Measurements from ENCODE around the gene NUDT22.
A peak's percentile ranks its signal among the peaks of the same experiment; 100 is the strongest.

The NUDT22 gene

GRCh38 chr11:64229744-64230170 is 3.7 kb downstream of the NUDT22 start:
- Histone ChIP-seq H2AFZ (ENCODE audit: low read length, unreplicated experiment) (no peak overlapping the region), H3K27ac (ENCODE audit: low read depth, low read length) (no peak overlapping the region), H3K4me1 (ENCODE audit: control insufficient read depth, insufficient read depth, low read length, unreplicated experiment) (peaks cover 16% of the 10 kb centered on the region)

GRCh38 chr11:64230171-64230984 is 4.3 kb downstream of the NUDT22 start, which contains the start of gene DNAJC4:
Gene DNAJC4, plus strand, starts transcription at chr11:64230548. Its CDS starts 307 bp downstream, at chr11:64230855.
- no peaks in the 10 kb centered on the region for H3K27me3 ChIP-seq (ENCODE audit: insufficient read depth, low read length)
- peaks cover 10% of the 10 kb centered on the region for H3K4me1 ChIP-seq (ENCODE audit: control insufficient read depth, insufficient read depth, low read length, unreplicated experiment)
- no peaks in the 10 kb centered on the region for H3K36me3 ChIP-seq (ENCODE audit: insufficient read depth, low read length)
- no peak within 1 kb of the TSS for H3K27ac ChIP-seq (ENCODE audit: low read depth, low read length)
- peak within 1 kb of the TSS; percentile 70 for H2AFZ ChIP-seq (ENCODE audit: low read length, unreplicated experiment)
- peak within 1 kb of the TSS; percentile 76 for H3K4me3 ChIP-seq (ENCODE audit: low read depth, low read length)
- peaks cover 20% of the 10 kb centered on the region for H3K79me2 ChIP-seq (ENCODE audit: control insufficient read depth, insufficient read depth, low read length, unreplicated experiment)

More at GRCh38 chr11:64229744-64230170, 3.7 kb downstream of the NUDT22 start:
- peak overlapping the region; percentile 76 for H3K4me3 ChIP-seq (ENCODE audit: low read depth, low read length)
- H3K36me3 ChIP-seq (ENCODE audit: insufficient read depth, low read length), result no peaks in the 10 kb centered on the region
- peaks cover 15% of the 10 kb centered on the region for H3K79me2 ChIP-seq (ENCODE audit: control insufficient read depth, insufficient read depth, low read length, unreplicated experiment)
- H3K27me3 ChIP-seq (ENCODE audit: insufficient read depth, low read length), result no peaks in the 10 kb centered on the region

- Histone ChIP-seq H3K4me1 (ENCODE audit: control insufficient read depth, insufficient read depth, low read length, unreplicated experiment) (peaks cover 8% of the 10 kb centered on the region), H3K27ac (ENCODE audit: low read depth, low read length) (no peak overlapping the region)
These were observed 4.9 kb downstream of the NUDT22 start for GRCh38 chr11:64230985-64231365.

GRCh38 chr11:64231546-64231945 is 5.5 kb downstream of the NUDT22 start:
- H3K36me3 ChIP-seq (ENCODE audit: insufficient read depth, low read length), result no peaks in the 10 kb centered on the region
- peaks cover 22% of the 10 kb centered on the region for H3K79me2 ChIP-seq (ENCODE audit: control insufficient read depth, insufficient read depth, low read length, unreplicated experiment)
- no peak overlapping the region; the same call in 1 of the 2 replicates for H3K4me3 ChIP-seq (ENCODE audit: low read depth, low read length)
- no peak overlapping the region for H3K27ac ChIP-seq (ENCODE audit: low read depth, low read length)
- H3K4me1 ChIP-seq (ENCODE audit: control insufficient read depth, insufficient read depth, low read length, unreplicated experiment), result peaks cover 8% of the 10 kb centered on the region
- no peaks in the 10 kb centered on the region for H3K27me3 ChIP-seq (ENCODE audit: insufficient read depth, low read length)
- no peak overlapping the region for H2AFZ ChIP-seq (ENCODE audit: low read length, unreplicated experiment)

More at GRCh38 chr11:64230985-64231365, 4.9 kb downstream of the NUDT22 start:
- H3K4me3 ChIP-seq (ENCODE audit: low read depth, low read length), result peak overlapping the region; percentile 76
- H3K36me3 ChIP-seq (ENCODE audit: insufficient read depth, low read length), result no peaks in the 10 kb centered on the region
- peak overlapping the region; percentile 70 for H2AFZ ChIP-seq (ENCODE audit: low read length, unreplicated experiment)
- H3K79me2 ChIP-seq (ENCODE audit: control insufficient read depth, insufficient read depth, low read length, unreplicated experiment), result peaks cover 24% of the 10 kb centered on the region
- no peaks in the 10 kb centered on the region for H3K27me3 ChIP-seq (ENCODE audit: insufficient read depth, low read length)

- Histone ChIP-seq H3K36me3 (ENCODE audit: insufficient read depth, low read length) (no peaks in the 10 kb centered on the region), H3K27ac (ENCODE audit: low read depth, low read length) (no peak overlapping the region), H3K4me3 (ENCODE audit: low read depth, low read length) (no peak overlapping the region), H3K4me1 (ENCODE audit: control insufficient read depth, insufficient read depth, low read length, unreplicated experiment) (peaks cover 7% of the 10 kb centered on the region), H2AFZ (ENCODE audit: low read length, unreplicated experiment) (no peak overlapping the region), H3K27me3 (ENCODE audit: insufficient read depth, low read length) (no peaks in the 10 kb centered on the region), H3K79me2 (ENCODE audit: control insufficient read depth, insufficient read depth, low read length, unreplicated experiment) (peaks cover 13% of the 10 kb centered on the region)
These were observed 6.3 kb downstream of the NUDT22 start for GRCh38 chr11:64232182-64232966.

- no peaks in the 10 kb centered on the region for H3K36me3 ChIP-seq (ENCODE audit: insufficient read depth, low read length)
- peaks cover 4% of the 10 kb centered on the region for H3K4me1 ChIP-seq (ENCODE audit: control insufficient read depth, insufficient read depth, low read length, unreplicated experiment)
- no peak overlapping the region for H3K4me3 ChIP-seq (ENCODE audit: low read depth, low read length)
- no peaks in the 10 kb centered on the region for H3K27me3 ChIP-seq (ENCODE audit: insufficient read depth, low read length)
- no peak overlapping the region for H3K27ac ChIP-seq (ENCODE audit: low read depth, low read length)
- H2AFZ ChIP-seq (ENCODE audit: low read length, unreplicated experiment), result no peak overlapping the region
- H3K79me2 ChIP-seq (ENCODE audit: control insufficient read depth, insufficient read depth, low read length, unreplicated experiment), result peaks cover 11% of the 10 kb centered on the region
These were observed 6.9 kb downstream of the NUDT22 start for GRCh38 chr11:64232967-64233315.

GRCh38 chr11:64233913-64234586 is 8.0 kb downstream of the NUDT22 start, which contains the start of gene VEGFB:
Gene VEGFB, plus strand, starts transcription at chr11:64234584. Its CDS starts 250 bp downstream, at chr11:64234834.
- Histone ChIP-seq H3K27ac (ENCODE audit: low read depth, low read length) (no peak within 1 kb of the TSS), H3K27me3 (ENCODE audit: insufficient read depth, low read length) (no peaks in the 10 kb centered on the region), H3K4me3 (ENCODE audit: low read depth, low read length) (peak within 1 kb of the TSS; percentile 88), H3K79me2 (ENCODE audit: control insufficient read depth, insufficient read depth, low read length, unreplicated experiment) (peaks cover 11% of the 10 kb centered on the region), H3K4me1 (ENCODE audit: control insufficient read depth, insufficient read depth, low read length, unreplicated experiment) (peaks cover 4% of the 10 kb centered on the region), H2AFZ (ENCODE audit: low read length, unreplicated experiment) (no peak within 1 kb of the TSS), H3K36me3 (ENCODE audit: insufficient read depth, low read length) (no peaks in the 10 kb centered on the region)

GRCh38 chr11:64234647-64235379 is 8.7 kb downstream of the NUDT22 start:
- H3K79me2 ChIP-seq (ENCODE audit: control insufficient read depth, insufficient read depth, low read length, unreplicated experiment), result peaks cover 11% of the 10 kb centered on the region
- H3K27me3 ChIP-seq (ENCODE audit: insufficient read depth, low read length), result no peaks in the 10 kb centered on the region
- H2AFZ ChIP-seq (ENCODE audit: low read length, unreplicated experiment), result no peak overlapping the region
- peak overlapping the region; percentile 84 for H3K4me3 ChIP-seq (ENCODE audit: low read depth, low read length)
- no peaks in the 10 kb centered on the region for H3K36me3 ChIP-seq (ENCODE audit: insufficient read depth, low read length)
- H3K4me1 ChIP-seq (ENCODE audit: control insufficient read depth, insufficient read depth, low read length, unreplicated experiment), result peaks cover 4% of the 10 kb centered on the region
- H3K27ac ChIP-seq (ENCODE audit: low read depth, low read length), result no peak overlapping the region

GRCh38 chr11:64235437-64236161 is 9.5 kb downstream of the NUDT22 start:
- H3K36me3 ChIP-seq (ENCODE audit: insufficient read depth, low read length), result no peaks in the 10 kb centered on the region
- no peaks in the 10 kb centered on the region for H3K27me3 ChIP-seq (ENCODE audit: insufficient read depth, low read length)
- peaks cover 11% of the 10 kb centered on the region for H3K79me2 ChIP-seq (ENCODE audit: control insufficient read depth, insufficient read depth, low read length, unreplicated experiment)
- H3K4me1 ChIP-seq (ENCODE audit: control insufficient read depth, insufficient read depth, low read length, unreplicated experiment), result peaks cover 11% of the 10 kb centered on the region
- no peak overlapping the region for H2AFZ ChIP-seq (ENCODE audit: low read length, unreplicated experiment)
- H3K4me3 ChIP-seq (ENCODE audit: low read depth, low read length), result peak overlapping the region; percentile 84
- no peak overlapping the region for H3K27ac ChIP-seq (ENCODE audit: low read depth, low read length)

Measured in ACC112 (cell line).